NCI-H2196 (cell line): ENCODE data around the gene SLC25A42.
A peak's percentile ranks its signal among the peaks of the same experiment; 100 is the strongest.
"Not testable (repeated sequence)": the region's sequence is repeated elsewhere in the genome, so short reads cannot be mapped to it uniquely, and the experiment has no call there.

ENCODE experiments used
- DNase-seq: peaks from one replicate; lab custom pipeline; 2025; ENCODE audit not compliant: unreplicated experiment; lab: John Stamatoyannopoulos, UW

The SLC25A42 gene

DNA sequence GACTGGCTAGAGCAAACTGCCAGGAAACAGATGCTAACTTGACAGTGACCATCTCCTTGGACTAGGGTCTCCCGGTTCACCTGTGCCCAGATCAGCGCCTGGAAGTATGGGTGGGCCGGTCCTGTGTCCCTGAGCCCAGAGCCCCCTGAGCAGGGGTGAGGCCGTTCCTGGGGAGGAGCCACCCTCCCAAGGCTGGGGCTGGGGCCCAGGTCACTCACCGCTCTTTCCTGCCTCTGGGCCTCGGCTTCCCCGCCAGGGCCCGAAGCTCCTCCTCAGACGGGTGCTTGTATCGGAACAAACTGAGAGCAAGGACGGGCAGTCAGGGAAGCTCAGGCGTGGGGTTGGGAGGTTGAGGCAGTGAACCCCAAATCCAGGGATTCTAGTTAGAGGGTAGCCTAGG, 69.1 kb downstream of the SLC25A42 start:
- no peak for DNase-seq

DNA sequence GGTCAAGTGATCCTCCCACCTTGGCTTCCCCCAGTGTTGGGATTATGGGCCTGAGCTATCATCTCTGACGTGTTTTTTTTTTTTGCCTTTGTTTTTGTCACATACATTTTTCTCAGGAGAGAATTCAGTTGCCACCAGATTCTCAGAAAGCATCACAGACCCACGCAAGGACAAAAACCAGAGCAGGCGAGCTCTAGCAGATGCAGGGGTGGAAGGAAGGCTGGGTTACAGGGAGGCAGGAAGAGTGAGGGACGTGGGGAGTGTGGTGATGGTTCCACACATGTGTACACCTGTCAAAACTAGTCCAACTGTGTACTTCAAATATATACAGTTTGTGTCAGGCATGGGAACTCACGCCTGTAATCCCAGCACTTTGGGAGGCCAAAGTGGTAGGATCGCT, 70.2 kb downstream of the SLC25A42 start:
- no peak for DNase-seq

DNA sequence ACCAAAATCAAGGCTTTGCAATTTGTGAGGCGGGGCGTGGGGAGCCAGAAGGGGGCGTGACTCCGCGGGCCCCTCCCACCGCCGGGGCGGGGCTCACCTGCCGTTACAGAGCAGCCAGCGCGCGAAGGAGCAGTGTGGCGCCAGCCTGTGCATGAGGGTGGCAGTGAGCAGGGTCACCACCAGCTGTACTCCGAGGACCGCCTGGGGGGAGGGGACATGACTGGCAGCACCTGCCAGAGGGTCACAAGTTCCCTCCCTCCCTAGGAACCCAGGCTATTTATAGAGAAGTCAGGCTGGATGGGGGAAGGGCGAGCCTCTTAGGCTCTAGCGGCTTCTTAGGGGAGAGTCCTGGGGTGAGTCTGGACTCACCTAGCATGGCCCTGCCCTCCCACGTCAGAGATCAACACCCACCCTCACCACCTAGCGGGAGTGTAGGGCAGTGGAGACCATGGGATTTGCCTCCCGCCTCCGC, 70.9 kb downstream of the SLC25A42 start:
- no peak for DNase-seq

DNA sequence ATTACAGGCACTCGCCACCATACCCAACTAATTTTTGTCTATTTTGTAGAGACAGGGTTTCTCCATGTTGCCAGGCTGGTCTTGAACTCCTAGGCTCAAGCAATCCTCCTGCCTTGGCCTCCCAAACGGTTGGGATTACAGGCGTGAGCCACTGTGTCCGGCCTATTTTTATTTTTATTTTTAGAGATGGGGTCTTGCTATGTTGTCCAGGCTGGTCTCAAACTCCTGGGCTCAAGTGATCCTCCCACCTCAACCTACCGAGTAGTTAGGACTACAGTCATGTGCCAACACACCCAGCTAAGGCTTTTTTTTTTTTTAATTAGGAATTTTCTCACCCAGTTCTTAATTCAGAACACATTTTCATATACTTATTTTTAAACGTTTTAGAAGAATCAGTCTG, 71.9 kb downstream of the SLC25A42 start:
- DNase-seq = not testable (repeated sequence)

DNA sequence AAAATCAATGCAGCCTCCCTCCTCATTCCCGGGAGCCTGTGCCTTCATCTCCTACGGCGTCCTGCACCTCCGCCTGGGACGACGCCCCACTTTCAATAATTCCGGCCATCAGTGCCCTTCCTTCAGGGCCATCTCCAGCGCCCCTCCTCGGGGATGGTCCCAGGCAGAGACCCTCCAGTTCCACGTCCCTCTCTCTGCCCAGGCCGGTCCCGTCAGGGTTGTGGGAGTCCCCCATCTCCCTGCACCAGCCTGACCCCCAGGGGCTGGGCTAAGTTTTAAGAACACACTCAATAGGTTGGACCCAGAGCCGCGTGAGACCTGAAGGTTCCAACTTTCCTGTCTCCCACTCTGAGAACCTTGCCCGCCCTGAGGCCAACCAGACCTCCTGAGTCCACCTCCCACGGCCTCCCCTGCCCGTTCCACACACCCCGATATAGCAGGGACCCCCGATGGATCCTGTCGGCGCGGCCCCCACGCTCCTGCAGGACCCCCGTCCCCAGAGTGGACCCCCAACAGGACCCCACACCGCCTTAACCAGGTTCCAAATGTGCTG, 73.8 kb downstream of the SLC25A42 start:
- no peak for DNase-seq

DNA sequence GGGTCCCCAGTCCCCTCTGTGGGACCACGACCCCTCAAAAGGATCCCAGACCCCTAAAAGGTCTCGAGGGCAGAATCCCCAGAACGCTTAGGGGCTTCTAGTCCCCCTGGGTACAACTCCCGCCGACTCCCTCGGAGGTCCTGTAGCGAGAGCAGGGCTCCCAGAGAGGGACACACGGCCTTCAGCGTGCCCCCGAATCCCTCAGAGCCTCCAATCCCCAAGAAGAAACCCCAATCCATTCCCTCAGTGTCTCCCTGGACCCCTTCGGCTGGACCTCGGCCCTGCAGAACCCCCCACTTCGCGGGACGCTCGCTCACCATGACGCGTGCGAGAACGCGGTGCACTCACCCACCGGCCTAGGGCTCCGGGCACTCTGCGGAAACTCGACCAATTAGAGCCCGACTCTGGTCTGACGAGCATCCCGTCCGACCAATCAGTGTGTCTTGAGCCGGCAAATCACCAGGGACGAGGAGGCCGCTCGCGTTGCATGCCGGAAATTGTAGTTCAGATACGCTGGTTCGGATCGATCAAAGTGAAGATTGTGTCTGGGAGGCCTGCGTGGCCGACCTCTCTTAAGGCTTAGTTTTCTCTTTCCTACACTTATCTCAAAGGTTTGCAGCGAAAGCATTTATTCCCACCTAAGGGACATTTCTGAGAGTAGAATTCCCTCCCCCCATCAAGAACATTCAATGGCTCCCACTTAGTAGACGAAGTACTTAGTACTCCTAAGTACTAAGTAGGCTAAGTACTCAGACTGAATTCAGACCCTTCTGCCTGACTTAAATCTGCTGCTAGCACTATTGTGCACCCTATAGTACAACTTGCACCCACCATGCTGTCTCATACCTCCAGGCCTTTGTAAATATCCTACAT, 74.6 kb downstream of the SLC25A42 start, which contains the start of gene TMEM161A:
TMEM161A (minus strand) TSS at position 370 of the 873 bp plus-strand sequence; CDS start at position 320, 50 bp downstream.
- DNase-seq = peak; percentile 96

DNA sequence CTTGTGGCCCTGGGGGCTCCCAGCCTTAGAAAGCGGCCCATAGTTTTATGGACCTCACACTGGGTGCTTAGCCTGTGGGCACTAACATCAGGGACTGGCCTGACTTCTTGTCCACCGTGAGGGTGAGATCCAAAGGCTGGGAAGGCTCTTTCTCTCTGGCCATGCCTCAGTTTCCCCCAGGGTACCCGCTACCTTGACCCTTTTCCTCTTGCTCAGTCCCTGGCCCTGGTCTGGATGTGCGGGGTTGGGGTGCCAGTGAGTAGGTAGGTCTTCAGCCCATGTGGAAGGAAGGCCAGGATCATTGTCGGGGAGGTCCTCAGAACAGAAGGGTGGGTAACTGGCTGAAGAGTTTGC, 76.1 kb downstream of the SLC25A42 start:
- DNase-seq = no peak

DNA sequence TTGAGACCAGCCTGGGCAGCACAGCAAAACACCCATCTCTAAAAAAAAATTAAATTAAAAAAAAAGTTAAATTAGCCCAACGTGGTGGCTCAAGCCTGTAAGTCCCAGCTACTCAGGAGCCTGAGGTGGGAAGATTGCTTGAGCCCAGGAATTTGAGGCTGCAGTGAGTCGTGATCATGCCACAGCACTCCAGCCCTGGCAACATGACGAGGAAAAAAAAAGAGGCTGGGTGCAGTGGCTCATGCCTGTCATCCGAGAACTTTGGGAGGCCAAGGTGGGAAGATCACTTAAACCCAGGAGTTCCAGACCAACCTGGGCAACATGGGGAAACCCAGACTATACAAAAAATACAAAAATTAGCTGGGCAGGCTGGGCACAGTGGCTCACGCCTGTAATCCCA, 76.7 kb downstream of the SLC25A42 start:
- DNase-seq = no peak

DNA sequence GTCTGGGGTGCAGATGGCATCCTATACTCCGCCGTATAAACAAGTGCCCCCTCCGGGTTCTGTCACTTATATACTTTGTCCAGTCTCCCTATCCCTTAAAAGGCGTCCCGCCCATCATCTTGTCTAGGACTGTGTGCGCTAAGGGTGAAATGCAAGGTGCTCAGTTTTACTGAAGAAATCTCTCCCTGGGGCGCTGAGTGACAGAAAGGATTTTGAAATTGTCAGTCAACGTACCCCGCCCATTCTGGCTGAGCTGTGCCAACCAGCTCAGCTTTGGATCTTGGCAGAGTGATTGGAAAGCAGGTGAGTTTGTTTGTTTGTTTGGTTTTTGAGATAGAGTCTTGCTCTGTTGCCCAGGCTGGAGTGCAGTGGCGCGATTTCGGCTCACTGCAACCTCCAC, 78.6 kb downstream of the SLC25A42 start:
- DNase-seq = no peak

DNA sequence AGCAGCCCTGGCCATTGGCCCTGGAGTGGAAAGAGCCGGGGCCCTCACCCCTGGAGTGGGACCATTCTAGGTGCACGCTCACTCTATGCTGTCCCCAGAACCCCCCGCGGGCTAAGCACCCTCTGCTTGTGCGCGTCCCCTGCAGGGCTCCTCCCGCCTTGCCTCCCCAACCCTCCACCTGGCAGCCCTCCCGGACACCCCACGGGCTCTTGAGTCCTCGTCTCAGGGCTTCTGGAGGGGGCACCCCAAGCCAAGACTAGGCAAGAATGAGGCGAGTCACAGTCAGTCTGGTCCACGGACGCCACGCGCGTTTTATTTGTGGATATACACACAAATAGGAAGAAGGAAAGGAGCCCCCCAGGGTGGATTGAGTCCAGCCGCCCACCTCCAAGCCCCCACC, 81.5 kb downstream of the SLC25A42 start:
- DNase-seq = no peak

DNA sequence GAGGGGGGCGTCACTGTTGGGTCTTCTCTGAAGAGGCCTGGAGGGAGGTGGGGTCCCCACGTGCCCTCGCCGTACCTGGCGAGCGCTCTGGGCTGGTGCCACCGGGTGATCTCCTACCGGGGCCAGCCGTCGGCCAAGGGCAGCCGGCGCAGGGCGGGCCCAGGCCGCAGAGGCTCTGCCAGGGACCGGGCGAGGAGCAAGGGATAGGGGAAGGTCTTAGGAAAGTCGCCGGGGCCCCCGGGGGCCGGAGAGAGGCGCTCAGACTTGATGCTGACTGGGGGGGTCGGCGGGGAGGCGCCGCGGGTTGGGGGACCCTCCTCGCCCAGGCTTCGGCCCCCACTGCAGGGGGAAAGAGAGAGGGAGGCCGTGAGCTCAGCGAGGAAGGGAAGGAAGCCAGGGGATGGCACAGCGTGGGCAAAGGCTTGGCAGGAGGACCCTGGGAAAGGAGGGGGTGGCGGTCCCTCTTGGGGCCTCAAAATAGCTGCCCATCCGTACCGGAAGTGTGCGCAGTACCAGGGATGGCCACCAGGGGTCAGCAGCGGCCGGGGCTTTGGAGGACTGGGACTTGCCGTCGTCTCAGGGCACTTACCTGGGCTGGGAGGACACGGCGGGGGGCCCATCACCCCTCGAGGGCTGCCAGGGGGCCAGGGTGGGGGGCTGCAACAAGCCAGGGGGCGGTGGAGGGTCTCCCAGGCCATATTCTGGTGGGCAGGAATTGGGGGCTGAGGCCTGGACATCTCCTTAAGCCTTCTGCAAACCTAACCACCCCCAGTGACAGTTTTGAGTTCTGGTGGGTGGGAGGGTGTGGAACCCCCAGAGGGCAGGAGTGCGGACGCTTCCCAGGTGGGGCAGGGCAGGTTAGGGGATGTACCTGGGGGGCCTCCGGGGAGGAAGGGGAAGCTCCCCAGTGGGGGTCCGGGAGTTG, 82.2 kb downstream of the SLC25A42 start:
- peak; percentile 80 for DNase-seq

DNA sequence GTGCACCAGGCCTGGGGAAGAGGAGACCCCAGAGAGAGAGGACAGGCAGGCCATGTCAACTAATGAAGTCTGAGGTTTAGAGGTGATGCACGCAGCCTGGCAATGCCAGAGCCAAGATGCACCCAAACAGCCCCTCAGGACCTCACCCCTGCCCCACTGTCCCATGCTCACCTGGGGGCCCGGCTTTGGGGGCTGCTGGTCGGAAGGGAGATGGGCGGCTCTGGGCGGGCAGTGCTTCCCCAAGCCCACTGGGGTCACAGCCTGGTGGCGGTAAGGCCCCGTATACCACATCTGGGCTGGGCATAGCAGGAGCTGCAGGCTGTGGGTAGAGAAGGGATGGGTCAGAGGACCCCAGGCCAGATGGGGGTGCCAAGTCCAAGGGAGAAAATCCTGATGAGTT, 83.1 kb downstream of the SLC25A42 start:
- DNase-seq = no peak

DNA sequence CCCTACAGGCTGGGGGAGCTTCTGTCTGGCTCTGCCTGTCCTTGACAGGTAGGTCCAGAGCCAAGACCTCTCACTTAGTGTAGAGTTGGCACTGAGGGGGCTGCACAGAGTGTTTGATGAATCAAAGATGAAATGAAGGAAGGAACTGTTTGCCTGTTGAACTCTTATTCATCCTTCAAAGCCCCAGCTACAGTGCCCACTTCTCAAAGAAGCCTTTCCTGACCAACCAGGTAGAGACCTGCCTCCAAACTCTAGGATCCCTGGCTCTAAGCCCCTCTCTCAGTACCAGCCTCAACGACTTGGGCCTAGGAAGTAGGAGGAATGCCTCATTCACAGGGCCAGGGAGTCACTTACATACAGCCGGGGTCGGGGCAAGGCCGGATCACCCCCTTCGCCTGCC, 83.5 kb downstream of the SLC25A42 start:
- no peak for DNase-seq

DNA sequence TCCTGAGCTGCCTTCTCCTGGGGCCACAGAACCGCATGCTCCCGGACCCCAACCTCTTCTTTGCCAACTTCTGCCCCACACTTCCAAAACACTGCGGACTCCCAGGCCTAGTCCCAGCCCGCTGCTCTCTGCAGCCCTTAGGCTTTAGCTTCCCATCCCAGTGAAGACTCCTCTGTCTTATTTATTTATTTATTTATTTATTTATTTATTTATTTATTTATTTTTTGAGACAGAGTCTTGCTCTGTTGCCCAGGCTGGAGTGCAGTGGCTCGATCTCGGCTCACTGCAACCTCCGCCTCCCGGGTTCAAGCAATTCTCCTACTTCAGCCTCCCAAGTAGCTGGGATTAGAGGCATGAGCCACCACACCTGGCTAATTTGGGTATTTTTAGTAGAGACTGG, 84.7 kb downstream of the SLC25A42 start:
- DNase-seq = not testable (repeated sequence)

DNA sequence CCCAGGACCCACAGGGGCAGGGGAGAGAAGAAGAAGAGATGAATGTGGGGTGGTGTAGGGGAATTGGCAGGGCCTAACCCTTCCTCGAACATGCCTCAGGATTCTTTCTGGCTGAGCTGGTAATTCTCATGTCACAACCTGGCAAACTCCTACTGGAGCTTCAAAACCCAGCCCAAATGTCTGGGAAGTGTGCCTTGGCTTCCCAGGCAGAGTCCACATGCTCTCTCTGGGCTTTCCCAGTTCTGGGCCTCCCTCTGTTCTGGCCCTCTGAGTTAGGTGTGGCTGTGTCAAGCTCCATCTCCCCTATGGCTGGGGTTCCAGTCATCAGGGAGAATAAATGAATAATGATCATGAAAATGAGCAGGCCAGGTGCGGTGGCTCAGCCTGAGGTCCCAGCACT, 85.6 kb downstream of the SLC25A42 start:
- DNase-seq = no peak

DNA sequence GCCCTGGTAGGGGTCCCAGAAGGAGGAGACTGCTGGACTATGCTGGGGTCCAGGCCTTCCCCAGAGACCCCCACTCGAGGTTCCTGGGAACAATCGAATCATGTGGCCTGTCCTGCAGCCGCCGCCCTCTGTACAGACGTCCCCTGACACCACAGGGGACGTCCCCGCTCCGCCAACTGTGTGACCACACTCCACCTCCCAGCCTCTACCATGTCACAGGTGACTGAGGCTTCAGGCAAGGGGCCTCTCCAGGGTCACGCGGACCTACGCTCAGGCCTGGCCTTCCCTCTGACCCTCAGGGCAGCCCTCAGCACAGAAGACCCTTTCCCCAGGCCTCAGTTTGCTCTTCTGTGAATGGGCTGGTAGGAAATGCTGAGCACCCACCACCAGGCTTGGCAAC, 87.6 kb downstream of the SLC25A42 start:
- DNase-seq = no peak

DNA sequence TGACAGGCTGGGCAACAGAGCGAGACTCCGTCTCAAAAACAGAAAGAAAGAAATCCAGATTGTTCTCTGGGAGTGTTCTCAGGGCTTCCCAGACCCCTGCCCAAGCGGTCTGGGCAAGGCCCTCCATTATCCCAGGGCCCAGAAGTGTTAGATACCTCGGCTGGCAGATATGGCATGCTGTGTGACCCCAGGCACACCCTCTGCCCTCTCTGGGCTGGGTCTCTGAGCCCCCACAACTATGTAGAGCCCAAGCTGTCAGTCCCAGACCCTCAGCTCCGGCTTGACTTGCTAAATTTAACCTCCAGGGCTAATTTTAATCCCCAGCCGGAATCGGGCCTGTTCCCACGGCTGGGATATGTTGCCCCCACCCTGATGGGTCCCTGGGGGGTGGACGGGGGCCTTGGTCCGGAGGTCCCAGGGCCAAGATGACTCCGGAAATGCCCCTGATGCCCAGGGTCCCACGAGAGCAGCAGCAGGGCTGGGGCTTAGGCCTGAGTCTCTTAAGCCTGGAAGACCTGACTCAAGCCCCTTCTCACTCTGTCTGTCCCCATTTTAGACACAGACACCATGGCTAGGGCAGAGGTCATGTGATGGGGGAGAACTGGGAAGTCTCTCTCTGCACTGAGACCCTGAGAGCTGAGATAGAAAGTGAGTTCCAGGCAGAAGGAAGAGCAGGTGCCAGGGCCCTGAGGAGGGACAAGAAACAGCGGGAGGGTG, 89.0 kb downstream of the SLC25A42 start:
- DNase-seq = no peak

DNA sequence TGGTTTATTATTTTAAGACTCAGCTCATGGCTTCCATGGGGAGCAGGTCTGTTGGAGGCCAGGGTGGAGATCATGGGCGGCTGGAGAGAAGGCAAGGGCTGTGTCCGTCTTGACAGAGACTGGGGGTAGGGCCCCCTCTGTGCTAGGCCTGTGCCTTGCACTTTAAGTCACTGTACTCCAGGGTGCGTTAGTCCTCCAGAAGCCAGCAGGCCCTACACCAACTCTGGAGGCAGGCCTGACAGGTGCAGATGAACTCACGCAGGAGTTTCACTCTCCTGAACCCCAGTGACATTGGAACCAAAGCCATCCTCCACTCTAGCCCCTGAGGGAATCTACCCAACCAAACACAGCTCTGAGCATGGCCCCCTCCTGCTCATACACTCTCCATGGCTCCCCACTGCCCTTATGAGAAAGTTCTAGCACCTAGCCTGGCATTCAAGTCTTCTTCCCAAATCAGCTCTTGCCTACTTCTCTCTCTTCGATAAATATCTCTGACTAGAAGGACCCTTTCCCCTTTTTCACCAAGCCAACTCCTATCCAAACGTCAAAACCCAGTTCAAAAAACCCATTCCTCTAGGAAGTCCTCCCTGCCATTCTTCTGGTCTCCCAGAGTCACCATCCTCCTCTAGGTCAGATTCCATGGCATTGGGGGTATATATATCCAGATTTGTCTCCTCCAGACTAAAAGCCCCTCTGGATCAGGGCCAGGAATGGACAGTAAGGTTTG, 91.1 kb downstream of the SLC25A42 start:
- no peak for DNase-seq

DNA sequence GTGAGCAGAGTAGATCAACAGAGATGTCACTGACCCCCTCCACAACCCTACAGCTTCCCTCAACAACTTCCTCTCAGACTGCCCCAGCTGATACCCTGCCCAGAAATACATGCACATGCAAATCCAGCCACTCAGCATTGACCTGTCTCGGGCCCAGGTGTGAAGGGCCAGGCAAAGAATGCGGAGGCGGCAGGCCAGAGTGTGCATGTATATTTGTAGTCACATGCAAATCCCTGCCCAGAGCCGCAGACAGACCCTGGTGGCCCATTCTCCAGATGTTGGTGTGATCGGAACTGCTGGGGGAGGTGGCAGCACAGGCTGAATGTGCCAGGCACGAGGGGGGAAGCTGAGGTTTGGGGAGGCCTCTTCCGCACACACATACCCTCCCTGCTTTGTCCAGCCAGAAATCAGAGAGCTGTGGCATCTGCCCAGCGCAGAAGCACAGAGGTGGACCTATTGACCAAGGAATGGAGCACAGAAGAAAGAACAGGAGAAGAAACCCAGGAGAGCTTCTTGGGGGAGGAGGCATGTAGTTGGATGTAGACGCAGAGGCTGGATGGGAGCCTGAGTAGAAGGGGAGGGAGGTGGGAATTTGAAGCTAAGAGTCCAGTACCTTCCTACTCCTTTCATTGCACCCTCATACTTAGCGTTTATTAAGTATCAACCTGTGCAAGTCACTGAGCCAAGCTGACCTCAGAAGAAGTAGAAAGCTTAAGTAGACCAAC, 91.9 kb downstream of the SLC25A42 start:
- DNase-seq = no peak

DNA sequence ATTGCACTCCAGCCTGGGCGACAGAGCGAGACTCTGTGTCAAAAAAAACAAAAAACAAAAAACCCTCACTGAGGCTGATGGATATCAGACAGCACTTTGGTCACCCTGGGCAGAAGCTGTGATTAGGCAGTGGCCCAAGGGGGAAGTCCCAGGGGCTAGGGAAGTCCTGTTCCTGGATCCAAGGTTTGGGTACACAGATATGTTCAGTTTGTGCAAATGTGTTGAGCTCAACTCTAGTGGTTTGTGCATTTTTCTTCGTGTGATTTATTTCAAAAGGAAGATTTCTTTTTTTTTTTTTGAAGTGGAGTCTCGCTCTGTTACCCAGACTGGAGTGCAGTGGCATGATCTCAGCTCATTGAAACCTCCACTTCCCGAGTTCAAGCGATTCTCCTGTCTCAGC, 94.0 kb downstream of the SLC25A42 start:
- DNase-seq = no peak
